Neural progenitor cell (in vitro differentiated cells): ENCODE measurements around the gene TRPM1. TPM values are rescaled to one million over a fixed set of nuclear protein-coding genes. Genes with fewer than 3 reads are reported as not detected.

ENCODE experiments used
- DNase-seq: peaks from one replicate; pipeline ENCODE4 v3.0.0-alpha.2; 2016; ENCODE audit warnings: low spot score
- H2AFZ ChIP-seq: fragments of 200-600 bp; sonication (generic); replicated peaks from 2 replicates; pipeline ENCODE4 v1.6.1; 2016; ENCODE audit warnings: antibody characterized with exemption
- H3F3A ChIP-seq: fragments of 200-600 bp; sonication (generic); 2 replicates; pipeline ENCODE4 v1.6.1; 2016; ENCODE audit warnings: antibody characterized with exemption, low read depth
- H3K27ac ChIP-seq: fragments of 200-600 bp; sonication (generic); 2 replicates; pipeline ENCODE4 v1.5.1; 2016; ENCODE audit warnings: mild to moderate bottlenecking
- H3K27me3 ChIP-seq: fragments of 200-600 bp; sonication (generic); 2 replicates; pipeline ENCODE4 v1.6.1; 2016; ENCODE audit warnings: mild to moderate bottlenecking, moderate library complexity
- H3K36me3 ChIP-seq: fragments of 200-600 bp; sonication (generic); 2 replicates; pipeline ENCODE4 v1.5.1; 2016
- H3K4me1 ChIP-seq: fragments of 200-600 bp; sonication (generic); 2 replicates; pipeline ENCODE4 v1.6.1; 2016; ENCODE audit warnings: mixed run types
- H3K4me2 ChIP-seq: fragments of 200-600 bp; sonication (generic); 2 replicates; pipeline ENCODE4 v1.6.1; 2016
- H3K4me3 ChIP-seq: fragments of 200-600 bp; sonication (generic); 2 replicates; pipeline ENCODE4 v1.5.1; 2016
- H3K79me2 ChIP-seq: fragments of 200-600 bp; sonication (generic); 2 replicates; pipeline ENCODE4 v1.6.1; 2016; ENCODE audit warnings: low read depth
- H3K9ac ChIP-seq: fragments of 200-600 bp; sonication (generic); 2 replicates; pipeline ENCODE4 v1.6.1; 2016
- H3K9me3 ChIP-seq: fragments of 200-600 bp; sonication (generic); 2 replicates; pipeline ENCODE4 v1.5.1; 2016; ENCODE audit warnings: low read depth
- H4K20me1 ChIP-seq: fragments of 200-600 bp; sonication (generic); 2 replicates; pipeline ENCODE4 v1.6.1; 2016; ENCODE audit warnings: low read depth
- H3K27ac Mint-ChIP-seq: 3 replicates; pipeline ENCODE4 v1.8.0; 2021; ENCODE audit warnings: mixed read lengths
- H3K27me3 Mint-ChIP-seq: 2 replicates; pipeline ENCODE4 v1.8.0; 2022; ENCODE audit warnings: low read depth, mild to moderate bottlenecking, inconsistent platforms, moderate library complexity, mixed read lengths; ENCODE audit not compliant: insufficient read depth
- H3K36me3 Mint-ChIP-seq: 3 replicates; pipeline ENCODE4 v1.8.0; 2021; ENCODE audit warnings: mixed read lengths
- H3K4me1 Mint-ChIP-seq: 3 replicates; pipeline ENCODE4 v1.8.0; 2021; ENCODE audit warnings: mixed read lengths
- H3K4me3 Mint-ChIP-seq: 3 replicates; pipeline ENCODE4 v1.8.0; 2021; ENCODE audit warnings: mild to moderate bottlenecking, moderate library complexity, mixed read lengths
- H3K9me3 Mint-ChIP-seq: 3 replicates; pipeline ENCODE4 v1.8.0; 2020; ENCODE audit warnings: mixed read lengths
- CTCF ChIP-seq: fragments of 200-600 bp; sonication (generic); IDR thresholded peaks from 2 replicates; pipeline ENCODE4 v1.5.1; 2017; ENCODE audit warnings: antibody characterized with exemption, mild to moderate bottlenecking
- EZH2 ChIP-seq: fragments of 200-600 bp; sonication (generic); IDR thresholded peaks from 2 replicates; pipeline ENCODE4 v1.6.1; 2017; ENCODE audit warnings: antibody characterized with exemption, mild to moderate bottlenecking, moderate library complexity
- EZH2phosphoT487 ChIP-seq: fragments of 200-600 bp; sonication (generic); IDR thresholded peaks from 2 replicates; pipeline ENCODE4 v1.6.1; 2017; ENCODE audit warnings: antibody characterized with exemption
- total RNA-seq: library from RNA; depleted of rRNA; stranded (reverse); fragments of >200 nt; gene quantifications from 2 replicates; pipeline ENCODE4 v1.2.3, GENCODE V29; 2015; ENCODE audit warnings: low replicate concordance

TRPM1 gene
- total RNA-seq, 1 donor from 2014 or later, result not detected

- H3K4me3 ChIP-seq, result no peak overlapping the region
- H3K27me3 ChIP-seq, result no peaks in the 10 kb centered on the region
- no peak overlapping the region for H3K9ac ChIP-seq
- no peak for DNase-seq
- Mint-ChIP-seq H3K4me1 (no peaks in the 10 kb centered on the region), H3K27me3 (no peaks in the 10 kb centered on the region), H3K27ac (no peak overlapping the region), H3K36me3 (peaks cover 15% of the 10 kb centered on the region), H3K4me3 (no peak overlapping the region), H3K9me3 (no peaks in the 10 kb centered on the region)
- TF ChIP-seq EZH2 (no peak), EZH2phosphoT487 (no peak)
- H2AFZ ChIP-seq, result no peak overlapping the region
- H3K9me3 ChIP-seq, result no peaks in the 10 kb centered on the region
- no peaks in the 10 kb centered on the region for H4K20me1 ChIP-seq
- H3K4me2 ChIP-seq, result no peak overlapping the region
- H3K79me2 ChIP-seq, result no peaks in the 10 kb centered on the region
- H3K4me1 ChIP-seq, result no peaks in the 10 kb centered on the region
- no peak overlapping the region for H3K27ac ChIP-seq
- no peaks in the 10 kb centered on the region for H3F3A ChIP-seq
- H3K36me3 ChIP-seq, result no peaks in the 10 kb centered on the region
These were observed 127.4 kb downstream of the TRPM1 start for GRCh38 chr15:30974112-30974511.

- Histone ChIP-seq H3K27me3 (no peaks in the 10 kb centered on the region), H3F3A (no peaks in the 10 kb centered on the region), H4K20me1 (no peaks in the 10 kb centered on the region), H3K36me3 (no peaks in the 10 kb centered on the region), H3K4me1 (no peaks in the 10 kb centered on the region), H3K79me2 (no peaks in the 10 kb centered on the region), H3K27ac (no peak overlapping the region), H3K4me2 (no peak overlapping the region), H3K9me3 (no peaks in the 10 kb centered on the region), H3K9ac (no peak overlapping the region), H3K4me3 (no peak overlapping the region), H2AFZ (no peak overlapping the region)
- no peaks in the 10 kb centered on the region for H3K27me3 Mint-ChIP-seq
- H3K4me3 Mint-ChIP-seq, result no peak overlapping the region
- no peak for TF ChIP-seq EZH2phosphoT487
- TF ChIP-seq EZH2, result no peak
- TF ChIP-seq CTCF, result no peak
- no peak overlapping the region for H3K27ac Mint-ChIP-seq
- peaks cover 15% of the 10 kb centered on the region for H3K36me3 Mint-ChIP-seq
- DNase-seq, result no peak
- H3K4me1 Mint-ChIP-seq, result no peaks in the 10 kb centered on the region
- H3K9me3 Mint-ChIP-seq, result no peaks in the 10 kb centered on the region
These were observed 128.1 kb downstream of the TRPM1 start for GRCh38 chr15:30973379-30973778.

GRCh38 chr15:30969724-30970123 is 131.8 kb downstream of the TRPM1 start:
- H3K27ac Mint-ChIP-seq, result no peak overlapping the region

DNA sequence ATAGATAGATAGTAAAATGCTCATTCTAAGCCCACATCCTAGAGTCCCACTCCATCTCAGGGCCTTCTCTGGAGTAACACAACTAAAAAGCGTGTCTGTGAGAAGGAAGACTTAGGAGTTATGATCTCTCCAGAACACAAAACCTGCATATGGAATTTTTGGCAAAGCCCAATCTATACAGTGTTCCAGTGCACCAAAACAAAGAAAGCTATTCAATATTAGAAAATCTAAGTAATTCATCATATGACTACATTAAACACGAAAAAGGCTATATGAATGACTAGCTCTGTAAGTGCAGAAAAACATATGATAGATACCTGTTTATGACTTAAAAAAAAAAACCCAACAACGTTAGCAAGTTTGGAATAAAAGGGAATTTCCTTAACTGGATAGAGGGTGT is 137.8 kb downstream of the TRPM1 start:
- H3K9me3 Mint-ChIP-seq, result no peaks in the 10 kb centered on the region
- Histone ChIP-seq H3K9me3 (no peaks in the 10 kb centered on the region), H3F3A (no peaks in the 10 kb centered on the region), H4K20me1 (no peaks in the 10 kb centered on the region), H3K27ac (no peak overlapping the region), H3K79me2 (no peaks in the 10 kb centered on the region), H3K36me3 (no peaks in the 10 kb centered on the region), H3K4me2 (no peak overlapping the region), H3K4me1 (no peaks in the 10 kb centered on the region), H3K4me3 (no peak overlapping the region), H2AFZ (no peak overlapping the region), H3K9ac (no peak overlapping the region), H3K27me3 (no peaks in the 10 kb centered on the region)
- no peak for TF ChIP-seq EZH2
- no peak for TF ChIP-seq CTCF
- no peak for TF ChIP-seq EZH2phosphoT487
- no peak overlapping the region for H3K4me3 Mint-ChIP-seq
- DNase-seq, result no peak
- H3K27me3 Mint-ChIP-seq, result no peaks in the 10 kb centered on the region
- no peaks in the 10 kb centered on the region for H3K4me1 Mint-ChIP-seq
- H3K27ac Mint-ChIP-seq, result no peak overlapping the region
- H3K36me3 Mint-ChIP-seq, result peaks cover 10% of the 10 kb centered on the region

More at GRCh38 chr15:30969724-30970123, 131.8 kb downstream of the TRPM1 start:
- Histone ChIP-seq H3K27me3 (no peaks in the 10 kb centered on the region), H3K4me3 (no peak overlapping the region), H3K36me3 (no peaks in the 10 kb centered on the region), H3K9me3 (no peaks in the 10 kb centered on the region), H4K20me1 (no peaks in the 10 kb centered on the region), H3K4me2 (no peak overlapping the region), H3K27ac (no peak overlapping the region), H3F3A (no peaks in the 10 kb centered on the region), H3K9ac (no peak overlapping the region), H3K4me1 (no peaks in the 10 kb centered on the region), H3K79me2 (no peaks in the 10 kb centered on the region), H2AFZ (no peak overlapping the region)
- no peaks in the 10 kb centered on the region for H3K27me3 Mint-ChIP-seq
- no peaks in the 10 kb centered on the region for H3K4me1 Mint-ChIP-seq
- peaks cover 17% of the 10 kb centered on the region for H3K36me3 Mint-ChIP-seq
- no peak for DNase-seq
- H3K4me3 Mint-ChIP-seq, result no peak overlapping the region
- TF ChIP-seq EZH2, result no peak
- no peak for TF ChIP-seq EZH2phosphoT487
- no peak for TF ChIP-seq CTCF
- H3K9me3 Mint-ChIP-seq, result no peaks in the 10 kb centered on the region
